OCI-LY3 (cell line): ENCODE results near the gene OR2T8.

Experiments used
- H2AFZ ChIP-seq: fragments of 200-600, 300-600 bp; shearing (Covaris generic); 2 replicates; pipeline ENCODE4 v1.6.0; 2014; ENCODE audit warnings: antibody characterized with exemption, low read depth, low read length
- H3K27ac ChIP-seq: fragments of 200-600, 300-600 bp; sonication (generic); 2 replicates; pipeline ENCODE4 v1.5.1; 2014; ENCODE audit warnings: mild to moderate bottlenecking, low read length, moderate library complexity, mixed read lengths
- H3K27me3 ChIP-seq: fragments of 200-600, 300-600 bp; sonication (generic); 2 replicates; pipeline ENCODE4 v1.6.1; 2014; ENCODE audit warnings: low read depth, low read length, mixed read lengths
- H3K36me3 ChIP-seq: fragments of 200-600, 300-600 bp; sonication (generic); replicated peaks from 2 replicates; pipeline ENCODE3; 2014; ENCODE audit warnings: low read depth, low read length, mixed read lengths
- H3K4me1 ChIP-seq: fragments of 300-600, 200-600 bp; sonication (generic); 2 replicates; pipeline ENCODE4 v1.6.1; 2014; ENCODE audit warnings: low read length, mixed read lengths
- H3K4me2 ChIP-seq: fragments of 200-600, 300-600 bp; sonication (generic); 2 replicates; pipeline ENCODE4 v1.6.1; 2014; ENCODE audit warnings: low read length, mixed read lengths
- H3K4me3 ChIP-seq: fragments of 300-600, 200-600 bp; sonication (generic); 2 replicates; pipeline ENCODE4 v1.5.1; 2014; ENCODE audit warnings: antibody characterized with exemption, mild to moderate bottlenecking, low read length, moderate library complexity
- H3K79me2 ChIP-seq: fragments of 300-600, 200-600 bp; shearing (Covaris generic); 2 replicates; pipeline ENCODE4 v1.6.1; 2014; ENCODE audit warnings: mild to moderate bottlenecking, low read length, mixed read lengths
- H3K9ac ChIP-seq: fragments of 300-600, 200-600 bp; shearing (Covaris generic); 2 replicates; pipeline ENCODE4 v1.6.0; 2014; ENCODE audit warnings: mild to moderate bottlenecking, low read length, moderate library complexity
- H3K9me3 ChIP-seq: fragments of 200-600, 300-600 bp; shearing (Covaris generic); 2 replicates; pipeline ENCODE4 v1.6.1; 2014; ENCODE audit warnings: low read length, mixed read lengths; ENCODE audit not compliant: insufficient read depth
- H4K20me1 ChIP-seq: fragments of 200-600, 300-600 bp; sonication (generic); 2 replicates; pipeline ENCODE4 v1.6.1; 2016; ENCODE audit warnings: low read length, mixed read lengths; ENCODE audit not compliant: insufficient read depth
- EZH2phosphoT487 ChIP-seq: fragments of 200-600 bp; shearing (Covaris generic); IDR thresholded peaks from 2 replicates; pipeline ENCODE4 v1.6.1; 2018; ENCODE audit warnings: antibody characterized with exemption, mixed run types, low read depth
- TF ChIP-seq, protein P1 (sequence below): fragments of 200-600, 300-600 bp; sonication (generic); IDR thresholded peaks from 2 replicates; pipeline ENCODE4 v1.5.1; 2014; ENCODE audit warnings: antibody characterized with exemption, low read length, low read depth

Gene OR2T8

DNA sequence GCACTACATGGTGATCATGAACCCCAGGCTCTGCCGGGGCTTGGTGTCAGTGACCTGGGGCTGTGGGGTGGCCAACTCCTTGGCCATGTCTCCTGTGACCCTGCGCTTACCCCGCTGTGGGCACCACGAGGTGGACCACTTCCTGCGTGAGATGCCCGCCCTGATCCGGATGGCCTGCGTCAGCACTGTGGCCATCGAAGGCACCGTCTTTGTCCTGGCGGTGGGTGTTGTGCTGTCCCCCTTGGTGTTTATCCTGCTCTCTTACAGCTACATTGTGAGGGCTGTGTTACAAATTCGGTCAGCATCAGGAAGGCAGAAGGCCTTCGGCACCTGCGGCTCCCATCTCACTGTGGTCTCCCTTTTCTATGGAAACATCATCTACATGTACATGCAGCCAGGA, 24.1 kb upstream of the OR2T8 start:
- no peak overlapping the region for H3K27ac ChIP-seq
- H3K4me2 ChIP-seq = no peak overlapping the region
- no peaks in the 10 kb centered on the region for H4K20me1 ChIP-seq
- H3K36me3 ChIP-seq = no peaks in the 10 kb centered on the region
- no peaks in the 10 kb centered on the region for H3K27me3 ChIP-seq
- no peaks in the 10 kb centered on the region for H3K9me3 ChIP-seq
- H3K79me2 ChIP-seq = no peaks in the 10 kb centered on the region
- H3K4me3 ChIP-seq = no peak overlapping the region
- H3K9ac ChIP-seq = no peak overlapping the region
- no peaks in the 10 kb centered on the region for H3K4me1 ChIP-seq
- TF ChIP-seq EZH2phosphoT487 = no peak
- TF ChIP-seq, protein P1, sequence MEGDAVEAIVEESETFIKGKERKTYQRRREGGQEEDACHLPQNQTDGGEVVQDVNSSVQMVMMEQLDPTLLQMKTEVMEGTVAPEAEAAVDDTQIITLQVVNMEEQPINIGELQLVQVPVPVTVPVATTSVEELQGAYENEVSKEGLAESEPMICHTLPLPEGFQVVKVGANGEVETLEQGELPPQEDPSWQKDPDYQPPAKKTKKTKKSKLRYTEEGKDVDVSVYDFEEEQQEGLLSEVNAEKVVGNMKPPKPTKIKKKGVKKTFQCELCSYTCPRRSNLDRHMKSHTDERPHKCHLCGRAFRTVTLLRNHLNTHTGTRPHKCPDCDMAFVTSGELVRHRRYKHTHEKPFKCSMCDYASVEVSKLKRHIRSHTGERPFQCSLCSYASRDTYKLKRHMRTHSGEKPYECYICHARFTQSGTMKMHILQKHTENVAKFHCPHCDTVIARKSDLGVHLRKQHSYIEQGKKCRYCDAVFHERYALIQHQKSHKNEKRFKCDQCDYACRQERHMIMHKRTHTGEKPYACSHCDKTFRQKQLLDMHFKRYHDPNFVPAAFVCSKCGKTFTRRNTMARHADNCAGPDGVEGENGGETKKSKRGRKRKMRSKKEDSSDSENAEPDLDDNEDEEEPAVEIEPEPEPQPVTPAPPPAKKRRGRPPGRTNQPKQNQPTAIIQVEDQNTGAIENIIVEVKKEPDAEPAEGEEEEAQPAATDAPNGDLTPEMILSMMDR = no peak
- H2AFZ ChIP-seq = no peak overlapping the region

DNA sequence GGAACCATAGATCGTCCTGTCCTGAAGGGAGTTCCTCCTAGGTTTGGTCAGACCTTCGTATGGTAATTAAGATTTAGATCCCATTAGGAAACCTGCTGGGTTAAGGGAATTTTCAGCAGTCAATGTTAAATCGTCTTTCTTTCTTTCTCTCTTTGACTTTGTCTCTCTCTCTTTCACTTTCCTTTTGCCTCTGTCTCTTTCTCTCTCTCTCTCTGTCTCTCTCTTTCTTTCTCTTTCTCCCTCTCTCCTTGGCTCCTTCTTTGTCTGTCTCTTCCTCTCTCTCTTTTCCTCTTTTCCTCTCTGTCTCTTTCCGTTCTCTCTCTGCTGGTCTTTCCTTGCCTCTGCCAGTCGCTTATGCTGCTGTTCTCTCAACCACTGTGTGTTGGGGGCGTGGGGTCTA, 15.9 kb upstream of the OR2T8 start:
- no peak overlapping the region for H3K4me2 ChIP-seq
- no peak overlapping the region for H3K9ac ChIP-seq
- no peak overlapping the region for H3K27ac ChIP-seq
- H3K36me3 ChIP-seq = no peaks in the 10 kb centered on the region
- H4K20me1 ChIP-seq = no peaks in the 10 kb centered on the region
- no peaks in the 10 kb centered on the region for H3K79me2 ChIP-seq
- no peaks in the 10 kb centered on the region for H3K27me3 ChIP-seq
- no peaks in the 10 kb centered on the region for H3K9me3 ChIP-seq
- TF ChIP-seq, protein P1 = no peak
- TF ChIP-seq EZH2phosphoT487 = no peak
- no peak overlapping the region for H3K4me3 ChIP-seq
- no peak overlapping the region for H2AFZ ChIP-seq
- H3K4me1 ChIP-seq = no peaks in the 10 kb centered on the region

DNA sequence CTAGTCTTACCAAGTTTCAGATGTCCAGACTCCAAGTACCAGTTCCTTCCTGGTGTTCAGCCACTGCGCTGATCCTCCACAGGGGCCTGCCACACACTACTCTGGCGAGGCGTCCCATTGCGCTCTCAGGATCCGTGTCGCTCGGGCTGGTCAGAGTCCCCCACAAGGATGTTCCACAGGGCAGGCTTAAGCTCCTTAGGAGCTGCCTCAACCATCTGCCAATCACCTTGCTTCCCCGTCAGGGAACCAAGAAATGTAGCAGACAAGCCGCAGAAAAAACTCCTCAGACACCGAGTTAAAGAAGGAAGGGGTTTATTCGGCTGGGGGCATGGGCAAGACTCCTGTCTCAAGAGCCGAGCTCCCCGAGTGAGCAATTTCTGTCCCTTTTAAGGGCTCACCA, 14.9 kb upstream of the OR2T8 start:
- TF ChIP-seq, protein P1 = no peak
- no peak for TF ChIP-seq EZH2phosphoT487
- no peaks in the 10 kb centered on the region for H3K9me3 ChIP-seq
- no peak overlapping the region for H3K4me3 ChIP-seq
- no peak overlapping the region for H3K9ac ChIP-seq
- H2AFZ ChIP-seq = no peak overlapping the region
- H3K27me3 ChIP-seq = no peaks in the 10 kb centered on the region
- no peaks in the 10 kb centered on the region for H3K36me3 ChIP-seq
- no peaks in the 10 kb centered on the region for H3K79me2 ChIP-seq
- no peak overlapping the region for H3K4me2 ChIP-seq
- no peaks in the 10 kb centered on the region for H3K4me1 ChIP-seq
- no peaks in the 10 kb centered on the region for H4K20me1 ChIP-seq
- H3K27ac ChIP-seq = no peak overlapping the region

DNA sequence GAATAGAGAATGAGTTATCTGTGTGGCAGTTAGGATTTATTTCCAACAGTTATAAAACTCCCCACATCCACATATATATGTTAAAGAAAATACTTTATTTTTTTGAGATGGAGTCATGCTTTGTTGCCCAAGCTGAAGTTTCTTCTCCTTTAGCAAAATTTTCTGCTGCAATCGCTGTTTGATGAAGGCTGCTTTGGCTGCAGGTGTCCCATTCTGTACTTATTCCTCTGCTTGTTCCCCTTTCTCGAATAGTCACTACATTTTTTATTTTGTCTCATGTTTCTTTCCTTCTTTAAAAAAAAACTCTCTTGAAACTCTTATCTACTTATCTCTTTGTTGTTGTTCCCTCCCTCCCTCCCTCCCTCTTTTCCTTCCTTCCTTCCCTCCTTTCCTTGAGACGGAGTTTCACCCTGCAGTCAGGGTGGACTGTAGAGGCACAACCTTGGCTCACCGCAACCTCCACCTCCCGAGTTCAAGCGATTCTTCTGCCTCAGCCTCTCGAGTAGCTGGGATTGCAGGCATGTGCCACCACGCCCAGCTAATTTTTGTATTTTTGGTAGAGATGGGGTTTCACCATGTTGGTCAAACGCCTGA, 14.0 kb upstream of the OR2T8 start:
- no peaks in the 10 kb centered on the region for H4K20me1 ChIP-seq
- no peaks in the 10 kb centered on the region for H3K79me2 ChIP-seq
- H3K4me1 ChIP-seq = no peaks in the 10 kb centered on the region
- no peak overlapping the region for H2AFZ ChIP-seq
- no peaks in the 10 kb centered on the region for H3K36me3 ChIP-seq
- H3K9ac ChIP-seq = no peak overlapping the region
- H3K9me3 ChIP-seq = no peaks in the 10 kb centered on the region
- H3K27me3 ChIP-seq = no peaks in the 10 kb centered on the region
- no peak overlapping the region for H3K27ac ChIP-seq
- TF ChIP-seq EZH2phosphoT487 = no peak
- TF ChIP-seq, protein P1 = no peak
- H3K4me2 ChIP-seq = no peak overlapping the region
- H3K4me3 ChIP-seq = no peak overlapping the region
